ENCODE results near the gene SEMA5A. TPM values are rescaled to one million over a fixed set of nuclear protein-coding genes. Genes with fewer than 3 reads are reported as not detected.

Gene SEMA5A
- total RNA-seq, 4 donors from 2014 or later = 2.6 to 36.5 (median 4.7) TPM

DNA sequence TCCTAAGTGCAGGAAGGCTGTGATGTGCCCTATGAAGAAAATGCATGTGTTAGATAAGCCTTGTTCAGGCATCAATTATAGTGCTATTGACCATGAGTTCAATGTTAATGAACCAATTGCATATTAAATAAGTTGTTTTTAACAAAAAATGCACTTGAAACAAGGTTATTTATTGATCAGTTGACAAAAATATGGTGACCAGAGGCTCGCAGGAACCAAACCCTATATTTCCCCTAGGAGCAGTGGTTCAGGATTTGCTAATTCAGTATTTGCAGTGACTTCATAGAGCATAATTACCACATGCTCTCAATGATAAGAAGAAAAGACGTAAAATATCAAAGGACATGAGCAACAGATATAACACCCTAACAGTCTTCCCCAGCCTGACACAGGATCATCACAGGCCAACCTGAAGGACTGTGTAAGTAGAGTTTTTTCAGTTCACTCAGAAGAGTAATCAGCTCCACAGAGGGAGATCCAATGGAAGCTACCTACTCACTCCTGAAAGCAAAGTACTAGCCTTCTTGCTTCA lies 92.3 kb downstream of the SEMA5A start:
- TF ChIP-seq, protein P1, sequence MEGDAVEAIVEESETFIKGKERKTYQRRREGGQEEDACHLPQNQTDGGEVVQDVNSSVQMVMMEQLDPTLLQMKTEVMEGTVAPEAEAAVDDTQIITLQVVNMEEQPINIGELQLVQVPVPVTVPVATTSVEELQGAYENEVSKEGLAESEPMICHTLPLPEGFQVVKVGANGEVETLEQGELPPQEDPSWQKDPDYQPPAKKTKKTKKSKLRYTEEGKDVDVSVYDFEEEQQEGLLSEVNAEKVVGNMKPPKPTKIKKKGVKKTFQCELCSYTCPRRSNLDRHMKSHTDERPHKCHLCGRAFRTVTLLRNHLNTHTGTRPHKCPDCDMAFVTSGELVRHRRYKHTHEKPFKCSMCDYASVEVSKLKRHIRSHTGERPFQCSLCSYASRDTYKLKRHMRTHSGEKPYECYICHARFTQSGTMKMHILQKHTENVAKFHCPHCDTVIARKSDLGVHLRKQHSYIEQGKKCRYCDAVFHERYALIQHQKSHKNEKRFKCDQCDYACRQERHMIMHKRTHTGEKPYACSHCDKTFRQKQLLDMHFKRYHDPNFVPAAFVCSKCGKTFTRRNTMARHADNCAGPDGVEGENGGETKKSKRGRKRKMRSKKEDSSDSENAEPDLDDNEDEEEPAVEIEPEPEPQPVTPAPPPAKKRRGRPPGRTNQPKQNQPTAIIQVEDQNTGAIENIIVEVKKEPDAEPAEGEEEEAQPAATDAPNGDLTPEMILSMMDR (IDR thresholded peaks at IDR 0.05; ENCODE audit: low read depth) = no peak

GRCh38 chr5:9452181-9452580 lies 93.7 kb downstream of the SEMA5A start:
- TF ChIP-seq, protein P1 (IDR thresholded peaks at IDR 0.05; ENCODE audit: low read depth) = no peak

- TF ChIP-seq, protein P1 (IDR thresholded peaks at IDR 0.05; ENCODE audit: low read depth) = no peak
Observed at GRCh38 chr5:9451037-9451436, 94.8 kb downstream of the SEMA5A start.

GRCh38 chr5:9447691-9448090 lies 98.2 kb downstream of the SEMA5A start:
- TF ChIP-seq, protein P1 (IDR thresholded peaks at IDR 0.05; ENCODE audit: low read depth) = no peak

DNA sequence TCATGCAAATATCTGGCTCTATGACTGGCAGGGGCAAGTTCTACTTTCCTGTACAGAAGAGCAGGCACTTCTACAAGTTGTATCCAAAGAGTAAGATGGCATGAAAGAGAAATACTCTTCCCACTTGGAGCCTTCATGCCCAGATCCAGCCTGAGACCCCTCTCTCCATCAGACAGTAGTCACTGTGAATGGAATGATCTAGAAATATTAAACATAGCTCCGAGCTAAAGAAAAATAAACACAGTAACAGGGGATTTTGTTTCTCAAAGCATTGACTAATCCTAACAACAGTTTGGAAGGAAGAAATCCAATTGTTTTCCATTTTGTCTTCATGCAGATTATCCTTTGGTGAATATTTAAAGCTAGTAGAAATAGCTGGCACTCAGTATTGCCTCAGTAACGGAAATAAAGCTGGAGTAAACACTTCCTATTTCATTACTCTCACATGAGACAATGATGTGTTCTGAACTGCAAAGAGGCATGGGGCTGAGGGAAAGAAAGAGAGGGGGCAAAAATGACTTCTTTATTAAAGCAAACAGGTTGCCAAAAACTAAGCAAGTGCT lies 100.0 kb downstream of the SEMA5A start:
- TF ChIP-seq, protein P1 (IDR thresholded peaks at IDR 0.05; ENCODE audit: low read depth) = no peak

DNA sequence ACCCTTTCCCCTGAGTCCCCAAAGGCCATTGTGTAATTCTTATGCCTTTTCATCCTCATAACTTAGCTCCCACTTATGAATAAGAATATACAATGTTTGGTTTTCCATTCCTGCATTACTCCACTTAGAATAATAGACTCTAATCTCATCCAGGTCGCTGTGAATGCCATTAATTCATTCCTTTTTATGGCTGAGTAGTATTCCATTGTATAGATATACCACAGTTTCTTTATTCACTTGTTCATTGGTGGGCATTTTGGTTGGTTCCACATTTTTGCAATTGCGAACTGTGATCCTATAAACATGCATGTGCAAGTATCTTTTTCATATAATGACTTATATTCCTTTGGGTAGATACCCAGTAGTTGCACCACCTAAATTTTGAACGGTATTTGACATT lies 101.5 kb downstream of the SEMA5A start:
- TF ChIP-seq, protein P1 (IDR thresholded peaks at IDR 0.05; ENCODE audit: low read depth) = no peak

DNA sequence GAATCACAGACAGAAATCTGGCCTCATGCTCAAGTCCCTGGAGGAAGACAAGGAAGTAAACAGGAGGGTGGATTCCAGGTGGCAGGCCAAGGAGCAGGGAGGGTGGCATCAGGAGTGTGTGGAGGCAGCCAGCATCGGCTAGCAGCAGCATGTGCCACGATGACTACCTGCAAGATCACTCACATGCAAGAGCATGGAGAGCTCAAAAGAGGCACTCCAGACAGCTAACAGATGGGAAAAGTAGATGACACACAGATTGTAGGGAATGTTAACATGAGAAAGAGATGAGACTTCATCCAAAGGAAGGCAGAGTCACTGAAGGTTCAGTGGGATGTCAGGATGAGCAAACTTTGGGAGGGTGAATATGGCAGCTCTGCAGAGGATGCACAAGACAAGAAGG lies 104.3 kb downstream of the SEMA5A start:
- TF ChIP-seq, protein P1 (IDR thresholded peaks at IDR 0.05; ENCODE audit: low read depth) = no peak
